ENCODE measurements around the gene ACTL7B. TPM values are rescaled to one million over a fixed set of nuclear protein-coding genes. Genes with fewer than 3 reads are reported as not detected.
A peak's percentile ranks its signal among the peaks of the same experiment; 100 is the strongest.
"Not testable (repeated sequence)": the region's sequence is repeated elsewhere in the genome, so short reads cannot be mapped to it uniquely, and the experiment has no call there.

The ACTL7B gene
- total and polyA plus RNA-seq, 2 of the 4 experiments (the other 2 are of a cell fraction): not detected

DNA sequence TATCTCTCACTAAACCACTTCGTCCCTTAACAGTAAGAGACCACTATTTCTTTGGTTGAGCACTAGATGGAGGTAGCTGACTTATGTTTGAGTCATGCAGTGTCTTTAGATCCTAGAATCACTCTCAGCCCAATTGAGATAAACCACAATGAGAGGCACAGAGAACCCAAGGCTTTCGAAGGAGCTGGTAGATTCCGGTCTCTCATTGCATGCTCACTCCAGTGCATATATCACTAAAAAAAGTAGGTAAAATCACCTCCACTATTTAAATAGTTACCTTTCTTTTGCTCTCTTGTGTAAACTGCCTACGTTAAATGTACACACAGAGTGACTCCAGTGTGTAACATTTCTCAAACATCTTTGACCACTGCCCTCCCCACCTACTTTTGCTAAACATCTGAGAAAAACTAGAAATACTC, 33.9 kb upstream of the ACTL7B start:
- no peak overlapping the region for H2BK5ac ChIP-seq (ENCODE audit: low read depth, low read length, poor library complexity, severe bottlenecking)
- no peak overlapping the region for H2AK5ac ChIP-seq (ENCODE audit: low read depth, low read length)
- no peak overlapping the region for H3K4ac ChIP-seq (ENCODE audit: low read depth, low read length)
- no peak overlapping the region for H2BK15ac ChIP-seq (ENCODE audit: low read depth, low read length)
- no peaks in the 10 kb centered on the region for H3K79me1 ChIP-seq (ENCODE audit: low read depth in 1 of 2, low read length in 2 of 2)
- H2BK120ac ChIP-seq (ENCODE audit: low read depth, low read length): no peak overlapping the region
- H3K56ac ChIP-seq (ENCODE audit: extremely low read depth, insufficient read depth, low read length): no peak overlapping the region
- H3K4me1 ChIP-seq (ENCODE audit: control insufficient read depth, insufficient read depth, low read length): peaks cover 2% of the 10 kb centered on the region; the same call in 1 of the 2 replicates
- no peak overlapping the region for H4K8ac ChIP-seq (ENCODE audit: low read depth in 2 of 2, low read length in 2 of 2)
- H3K14ac ChIP-seq (replicated peaks; ENCODE audit: low read depth, low read length): no peak overlapping the region
- no peak overlapping the region for H3K23ac ChIP-seq (ENCODE audit: low read depth, low read length)
- H2AFZ ChIP-seq (replicated peaks; ENCODE audit: low read length, poor library complexity): no peak overlapping the region
- peak; percentile 67 for DNase-seq
- H3K27ac ChIP-seq (ENCODE audit: insufficient read depth, low read length): no peak overlapping the region
- intact Hi-C loops (cut with micrococcal nuclease): no loop called here
- in situ Hi-C loops (cut with MboI; ENCODE audit: low sequenced_read_pairs): loop anchor here (10.0 kb wide), 1 partner anchor 435 kb away; the partner anchor contains the start of gene EPB41L4B
- no peak overlapping the region for H2BK20ac ChIP-seq (ENCODE audit: low read depth, low read length)
- H4K91ac ChIP-seq (ENCODE audit: insufficient read depth, low read depth, low read length): no peak overlapping the region
- no peak overlapping the region for H3K9ac ChIP-seq (ENCODE audit: low read depth, low read length)
- H4K20me1 ChIP-seq (ENCODE audit: insufficient read depth, low read length): no peaks in the 10 kb centered on the region
- ChIA-PET CTCF (no interaction called here), POLR2A (ENCODE audit: unreplicated experiment) (no interaction called here)
- H3K36me3 ChIP-seq (ENCODE audit: control insufficient read depth, insufficient read depth, low read length): peaks cover 26% of the 10 kb centered on the region
- no peaks in the 10 kb centered on the region for H3K27me3 ChIP-seq (ENCODE audit: control insufficient read depth, insufficient read depth, low read length)
- H3K18ac ChIP-seq (ENCODE audit: low read depth, low read length): no peak overlapping the region
- no CpG with 5 or more reads among the region's 4 CpGs for whole genome bisulfite sequencing, 2 experiments (ENCODE audit: extremely low coverage in 2 of 2, insufficient read length in 1 of 2)
- ATAC-seq (ENCODE audit: low read depth): peak; percentile 82
- peaks cover 3% of the 10 kb centered on the region; the same call in 1 of the 2 replicates for H3K9me1 ChIP-seq (ENCODE audit: insufficient read depth, low read length)
- TF ChIP-seq SMC3 (IDR thresholded peaks at IDR 0.05; ENCODE audit: low read depth, low read length) (peak; percentile 30), RAD21 (IDR thresholded peaks at IDR 0.05; ENCODE audit: low read length) (peak; percentile 59), NFE2L2 (IDR thresholded peaks at IDR 0.05; ENCODE audit: low read depth, low read length) (no peak)
- TF ChIP-seq, protein P1, sequence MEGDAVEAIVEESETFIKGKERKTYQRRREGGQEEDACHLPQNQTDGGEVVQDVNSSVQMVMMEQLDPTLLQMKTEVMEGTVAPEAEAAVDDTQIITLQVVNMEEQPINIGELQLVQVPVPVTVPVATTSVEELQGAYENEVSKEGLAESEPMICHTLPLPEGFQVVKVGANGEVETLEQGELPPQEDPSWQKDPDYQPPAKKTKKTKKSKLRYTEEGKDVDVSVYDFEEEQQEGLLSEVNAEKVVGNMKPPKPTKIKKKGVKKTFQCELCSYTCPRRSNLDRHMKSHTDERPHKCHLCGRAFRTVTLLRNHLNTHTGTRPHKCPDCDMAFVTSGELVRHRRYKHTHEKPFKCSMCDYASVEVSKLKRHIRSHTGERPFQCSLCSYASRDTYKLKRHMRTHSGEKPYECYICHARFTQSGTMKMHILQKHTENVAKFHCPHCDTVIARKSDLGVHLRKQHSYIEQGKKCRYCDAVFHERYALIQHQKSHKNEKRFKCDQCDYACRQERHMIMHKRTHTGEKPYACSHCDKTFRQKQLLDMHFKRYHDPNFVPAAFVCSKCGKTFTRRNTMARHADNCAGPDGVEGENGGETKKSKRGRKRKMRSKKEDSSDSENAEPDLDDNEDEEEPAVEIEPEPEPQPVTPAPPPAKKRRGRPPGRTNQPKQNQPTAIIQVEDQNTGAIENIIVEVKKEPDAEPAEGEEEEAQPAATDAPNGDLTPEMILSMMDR (conservative IDR thresholded peaks at IDR 0.05; ENCODE audit: low read depth, low read length): peak; percentile 44
- no peak overlapping the region for H3K4me3 ChIP-seq (ENCODE audit: insufficient read depth, low read depth, low read length)
- BruUV-seq (replicated peaks): no TSS peak
- dilution Hi-C loops (cut with HindIII; ENCODE audit: low sequenced_read_pairs, unreplicated experiment): no loop called here
- H4K5ac ChIP-seq (ENCODE audit: low read depth, low read length): no peak overlapping the region
- no peak overlapping the region for H3K4me2 ChIP-seq (ENCODE audit: low read depth, low read length)
- no peaks in the 10 kb centered on the region for H3K9me3 ChIP-seq (ENCODE audit: control insufficient read depth, insufficient read depth, low read length)
- no peak overlapping the region for H2AK9ac ChIP-seq (replicated peaks; ENCODE audit: low read depth, low read length, poor library complexity)

DNA sequence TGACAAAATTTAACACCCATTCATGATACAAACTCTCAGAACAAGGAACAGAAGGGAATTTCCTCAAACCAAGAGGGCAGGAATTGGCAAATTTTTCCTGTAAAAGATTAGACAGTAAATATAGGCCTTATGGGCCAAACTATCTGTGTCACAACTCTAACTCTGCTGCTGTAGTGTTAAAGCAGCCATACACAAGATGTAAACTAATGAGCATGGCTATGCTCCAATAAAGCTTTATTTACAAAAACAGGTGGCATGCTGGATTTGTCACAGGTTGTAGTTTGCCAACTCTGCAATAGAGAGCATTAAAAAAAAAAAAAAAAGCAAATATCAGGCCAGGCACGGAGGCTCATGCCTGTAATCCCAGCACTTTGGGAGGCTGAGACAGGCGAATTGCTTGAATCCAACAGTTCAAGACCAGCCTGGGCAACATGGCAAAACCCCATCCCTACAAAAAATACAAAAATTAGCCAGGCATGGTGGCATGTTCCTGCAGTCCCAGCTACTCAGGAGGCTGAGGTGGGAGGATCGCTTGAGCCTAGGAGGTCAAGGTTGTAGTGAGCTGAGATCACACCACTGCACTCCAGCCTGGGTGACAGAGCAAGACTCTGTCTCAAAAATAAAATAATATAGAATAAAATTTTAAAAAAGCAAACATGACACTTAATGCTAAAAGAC, 30.9 kb upstream of the ACTL7B start:
- dilution Hi-C loops (cut with HindIII; ENCODE audit: low sequenced_read_pairs, unreplicated experiment); H2BK20ac ChIP-seq (ENCODE audit: low read depth, low read length); H2BK120ac ChIP-seq (ENCODE audit: low read depth, low read length); in situ Hi-C loops (cut with MboI; ENCODE audit: low sequenced_read_pairs); DNase-seq; ATAC-seq (ENCODE audit: low read depth); H3K4me2 ChIP-seq (ENCODE audit: low read depth, low read length); BruUV-seq (replicated peaks); H3K27ac ChIP-seq (ENCODE audit: insufficient read depth, low read length); H2BK5ac ChIP-seq (ENCODE audit: low read depth, low read length, poor library complexity, severe bottlenecking); H3K4me3 ChIP-seq (ENCODE audit: insufficient read depth, low read depth, low read length); CTCF ChIA-PET; H3K79me1 ChIP-seq (ENCODE audit: low read depth in 1 of 2, low read length in 2 of 2); H3K27me3 ChIP-seq (ENCODE audit: control insufficient read depth, insufficient read depth, low read length); H2AFZ ChIP-seq (replicated peaks; ENCODE audit: low read length, poor library complexity); H2AK5ac ChIP-seq (ENCODE audit: low read depth, low read length); H2AK9ac ChIP-seq (replicated peaks; ENCODE audit: low read depth, low read length, poor library complexity); intact Hi-C loops (cut with micrococcal nuclease); H3K4ac ChIP-seq (ENCODE audit: low read depth, low read length); H3K23ac ChIP-seq (ENCODE audit: low read depth, low read length); H3K9me3 ChIP-seq (ENCODE audit: control insufficient read depth, insufficient read depth, low read length); POLR2A ChIA-PET (ENCODE audit: unreplicated experiment); H3K9me1 ChIP-seq (ENCODE audit: insufficient read depth, low read length); H3K4me1 ChIP-seq (ENCODE audit: control insufficient read depth, insufficient read depth, low read length); H4K91ac ChIP-seq (ENCODE audit: insufficient read depth, low read depth, low read length); H3K18ac ChIP-seq (ENCODE audit: low read depth, low read length); H3K14ac ChIP-seq (replicated peaks; ENCODE audit: low read depth, low read length); H3K56ac ChIP-seq (ENCODE audit: extremely low read depth, insufficient read depth, low read length); H4K8ac ChIP-seq (ENCODE audit: low read depth in 2 of 2, low read length in 2 of 2); H4K5ac ChIP-seq (ENCODE audit: low read depth, low read length); H3K9ac ChIP-seq (ENCODE audit: low read depth, low read length); H4K20me1 ChIP-seq (ENCODE audit: insufficient read depth, low read length); H2BK15ac ChIP-seq (ENCODE audit: low read depth, low read length): not testable (repeated sequence)
- WGBS, 2 experiments (ENCODE audit: extremely low coverage in 2 of 2, insufficient read length in 1 of 2): no CpG with 5 or more reads among the region's 3 CpGs
- peaks cover 15% of the 10 kb centered on the region for H3K36me3 ChIP-seq (ENCODE audit: control insufficient read depth, insufficient read depth, low read length)

Data from IMR-90 (cell line).